CD4-positive, alpha-beta T cell treated with Interleukin-17A for 1 hour (primary cell): ENCODE results near the gene LAT.

Experiments
- DNase-seq: peaks from one replicate; pipeline ENCODE4 v3.0.0-alpha.2; 2020

Gene LAT

DNA sequence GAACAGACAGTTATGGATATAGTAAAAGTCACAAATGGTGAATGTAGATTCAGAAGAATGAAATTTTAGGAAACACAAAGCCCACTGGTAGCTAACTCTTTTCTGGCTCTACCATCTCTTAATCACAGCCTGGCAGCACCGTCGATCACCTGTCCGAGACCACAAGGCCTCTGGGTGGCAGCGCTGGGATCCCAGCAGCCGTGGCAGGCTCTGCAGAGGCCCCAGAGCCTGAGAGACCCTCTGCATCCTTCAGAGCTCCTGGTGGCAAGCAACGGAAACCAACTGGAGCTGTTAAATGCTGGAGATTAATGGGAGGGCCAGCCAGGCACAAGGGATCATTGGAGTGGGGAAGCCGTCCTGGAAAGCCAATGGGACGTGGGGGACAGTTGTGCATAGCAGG is 26.3 kb downstream of the LAT start:
- no peak for DNase-seq

DNA sequence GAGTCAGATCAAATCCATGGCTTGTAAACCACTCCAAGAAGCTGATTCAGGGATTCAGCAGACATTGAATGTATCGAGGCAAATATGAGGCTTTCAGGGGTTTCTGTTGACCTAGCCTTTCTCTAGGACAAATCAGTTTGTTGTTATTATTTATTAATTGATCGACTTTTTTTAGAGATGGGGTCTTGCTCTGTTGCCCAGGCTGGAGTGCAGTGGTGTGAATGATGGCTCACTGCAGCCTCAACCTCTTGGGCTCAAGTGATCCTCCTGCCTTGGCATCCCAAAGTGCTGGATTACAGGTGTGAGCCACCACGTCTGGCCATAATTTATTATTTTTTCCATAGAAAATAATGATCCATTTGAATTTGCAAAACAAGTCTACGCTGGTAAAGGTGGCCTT is 27.0 kb downstream of the LAT start:
- DNase-seq: no peak

DNA sequence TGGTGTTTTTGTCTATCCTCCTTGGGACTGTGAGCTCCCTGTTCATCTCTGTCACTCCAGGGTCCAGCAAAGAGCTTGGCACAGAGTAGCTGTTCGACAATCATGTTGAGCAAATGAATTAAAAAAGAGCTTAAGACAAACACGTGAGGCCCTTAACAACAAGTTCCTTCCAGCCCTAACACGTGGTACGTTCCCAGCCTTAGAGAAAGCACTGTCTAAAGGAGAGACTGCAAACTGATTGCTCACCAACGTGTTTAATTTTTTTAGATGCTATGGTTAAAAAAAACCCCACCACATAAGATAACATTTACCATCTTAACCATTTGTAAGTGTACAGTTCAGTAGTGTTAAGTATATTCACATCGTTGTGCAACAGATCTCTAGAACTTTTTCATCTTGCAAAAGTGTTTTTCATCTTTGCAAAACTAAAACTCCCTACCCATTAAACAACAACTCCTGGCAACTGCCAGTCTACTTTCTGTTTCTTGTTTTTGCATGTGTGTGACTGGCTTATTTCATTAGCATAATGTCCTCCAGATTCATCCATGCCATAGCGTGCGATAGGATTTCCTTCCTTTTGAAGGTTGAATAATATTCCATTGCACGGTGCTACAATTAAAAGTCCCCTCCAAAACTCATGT is 28.2 kb downstream of the LAT start:
- DNase-seq: peak; percentile 49

DNA sequence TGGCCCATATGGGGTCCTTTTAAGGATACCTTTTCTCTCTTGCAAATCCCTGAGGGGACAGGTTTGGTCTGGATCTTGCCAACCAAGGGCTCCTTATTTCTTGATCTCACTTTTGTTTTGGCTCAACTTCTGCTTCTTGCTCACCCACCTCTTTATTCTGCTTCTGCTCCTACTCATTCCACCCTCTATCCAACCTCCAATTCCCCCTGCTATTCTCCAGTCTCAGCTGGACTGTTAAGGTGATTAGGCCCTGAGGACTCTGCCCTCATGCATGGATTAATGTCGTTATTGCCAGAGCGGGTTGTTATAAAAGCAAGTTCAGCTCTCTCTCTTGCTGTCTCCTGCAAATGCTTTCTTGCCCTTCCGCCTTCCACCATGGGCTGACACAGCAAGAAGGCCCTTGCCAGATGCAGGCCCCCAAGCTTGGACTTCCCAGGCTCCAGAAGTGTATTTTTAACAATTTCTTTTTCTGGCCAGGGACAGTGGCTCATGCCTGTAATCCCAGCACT is 29.8 kb downstream of the LAT start:
- no peak for DNase-seq

DNA sequence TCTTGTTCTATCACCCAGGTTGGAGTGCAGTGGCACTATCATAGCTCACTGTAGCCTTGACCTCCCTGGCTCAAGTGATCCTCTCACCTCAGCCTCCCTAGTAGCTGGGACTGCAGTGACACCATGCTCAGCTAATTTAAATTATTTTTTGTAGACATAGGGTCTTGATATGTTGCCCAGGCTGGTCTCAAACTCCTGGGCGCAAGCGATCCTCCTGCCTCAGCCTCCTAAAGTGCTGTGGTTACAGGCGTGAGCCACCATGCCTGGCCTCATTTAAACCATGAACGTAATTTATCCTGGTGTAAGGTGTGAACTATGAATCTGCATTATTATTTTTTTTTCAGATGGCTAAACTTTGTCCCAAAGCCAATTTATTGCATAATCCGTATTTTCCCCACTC is 37.3 kb downstream of the LAT start:
- DNase-seq: no peak

DNA sequence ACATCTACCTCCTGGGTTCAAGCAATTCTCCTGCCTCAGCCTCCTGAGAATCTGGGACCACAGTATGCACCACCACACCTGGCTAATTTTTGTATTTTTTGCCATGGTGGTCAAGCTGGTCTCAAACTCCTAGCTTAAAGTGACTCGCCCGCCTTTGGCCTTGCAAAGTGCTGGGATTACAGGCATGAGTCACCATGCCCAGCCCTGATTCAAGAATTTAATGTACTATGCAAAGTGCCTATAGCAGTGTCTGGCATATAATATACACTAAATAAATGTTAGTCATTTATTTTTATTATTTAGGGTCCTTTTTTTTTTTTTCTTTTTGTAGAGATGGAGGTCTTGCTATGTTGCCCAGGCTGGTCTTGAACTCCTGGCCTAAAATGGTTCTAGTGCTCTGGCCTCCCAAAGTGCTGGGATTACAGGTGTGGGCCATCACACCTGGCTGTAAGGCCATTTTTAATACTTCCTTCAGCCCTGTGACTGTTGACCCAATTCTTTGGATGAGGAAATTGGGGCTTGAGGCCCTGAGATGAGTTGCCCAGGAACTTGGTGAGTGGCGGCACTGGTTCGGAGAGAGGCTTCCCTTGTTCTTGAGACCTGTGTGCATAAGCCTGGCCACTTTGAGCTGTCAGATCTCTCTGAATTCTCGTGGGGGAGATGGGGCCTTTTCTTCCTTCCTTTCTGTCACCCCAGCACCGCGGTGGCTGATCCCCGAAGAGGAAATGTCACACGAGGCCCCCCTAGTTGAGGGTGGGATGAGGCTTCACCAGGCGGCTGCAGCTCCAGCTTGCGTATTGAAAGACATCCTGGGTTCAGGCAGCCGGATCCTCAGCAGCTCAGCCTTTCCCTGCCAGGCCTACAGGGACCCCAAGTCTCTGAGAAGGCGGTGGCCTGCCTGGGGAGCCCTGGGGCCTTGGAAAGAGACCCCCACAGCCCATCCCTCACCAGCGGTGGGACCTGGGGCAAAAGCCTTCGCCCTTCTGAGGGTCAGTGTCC is 38.7 kb downstream of the LAT start:
- DNase-seq: no peak

DNA sequence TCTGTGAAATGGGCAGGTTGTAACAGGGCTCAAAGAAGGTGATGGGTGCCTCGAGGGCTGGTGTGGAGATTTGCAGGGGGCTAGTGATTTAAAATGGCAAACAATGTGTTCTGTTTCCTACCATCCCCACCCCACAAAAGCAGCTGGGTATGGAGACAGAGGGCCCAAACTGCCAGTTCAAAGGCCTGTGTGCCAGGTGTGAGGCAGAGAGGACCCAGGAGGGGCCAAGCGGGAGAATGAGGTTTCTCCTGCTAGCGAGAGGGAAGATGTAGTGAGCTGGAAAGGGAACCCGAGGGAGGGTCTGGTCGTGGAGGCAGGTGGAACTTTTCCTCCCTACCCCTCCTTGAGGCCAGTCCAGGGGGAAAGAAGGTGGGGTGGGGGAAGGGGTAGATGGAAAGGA is 39.4 kb downstream of the LAT start:
- no peak for DNase-seq

DNA sequence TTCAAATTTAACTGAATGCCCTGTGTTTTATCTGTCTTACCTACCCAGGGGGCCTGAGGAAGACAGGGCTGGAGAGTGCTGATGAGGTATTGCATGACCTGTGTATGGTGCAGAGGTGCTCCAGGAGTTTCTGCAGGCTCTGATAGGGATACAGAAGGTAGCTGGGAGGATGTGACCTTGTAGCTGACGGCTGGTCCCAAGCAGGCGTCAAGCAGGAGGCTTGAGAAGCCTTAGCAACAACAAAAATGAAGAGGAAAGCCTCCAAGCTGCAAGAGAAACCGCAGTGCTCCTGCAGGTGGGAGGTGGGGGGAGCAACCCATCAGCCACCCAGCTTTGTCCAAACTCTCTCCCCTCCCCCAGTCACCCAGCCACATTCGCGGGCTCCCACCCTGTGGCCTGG is 40.4 kb downstream of the LAT start:
- peak; percentile 8 for DNase-seq

DNA sequence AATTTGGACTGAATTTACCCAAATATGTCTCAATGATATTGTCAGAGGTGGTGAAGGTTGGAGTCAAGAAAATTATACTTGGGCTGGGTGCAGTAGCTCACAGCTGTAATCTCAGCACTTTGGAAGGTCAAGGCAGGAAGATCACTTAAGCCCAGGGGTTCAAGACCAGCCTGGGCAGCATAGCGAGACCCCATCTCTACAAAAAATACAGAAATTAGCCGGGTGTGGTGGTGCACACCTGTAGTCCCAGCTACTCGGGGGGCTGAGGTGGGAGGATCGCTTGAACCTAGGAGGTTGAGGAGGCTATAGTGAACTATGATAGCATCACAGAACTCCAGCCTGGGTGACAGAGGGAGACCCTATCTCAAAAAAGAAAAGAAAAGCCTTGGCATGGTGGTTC is 40.9 kb downstream of the LAT start:
- DNase-seq: no peak

DNA sequence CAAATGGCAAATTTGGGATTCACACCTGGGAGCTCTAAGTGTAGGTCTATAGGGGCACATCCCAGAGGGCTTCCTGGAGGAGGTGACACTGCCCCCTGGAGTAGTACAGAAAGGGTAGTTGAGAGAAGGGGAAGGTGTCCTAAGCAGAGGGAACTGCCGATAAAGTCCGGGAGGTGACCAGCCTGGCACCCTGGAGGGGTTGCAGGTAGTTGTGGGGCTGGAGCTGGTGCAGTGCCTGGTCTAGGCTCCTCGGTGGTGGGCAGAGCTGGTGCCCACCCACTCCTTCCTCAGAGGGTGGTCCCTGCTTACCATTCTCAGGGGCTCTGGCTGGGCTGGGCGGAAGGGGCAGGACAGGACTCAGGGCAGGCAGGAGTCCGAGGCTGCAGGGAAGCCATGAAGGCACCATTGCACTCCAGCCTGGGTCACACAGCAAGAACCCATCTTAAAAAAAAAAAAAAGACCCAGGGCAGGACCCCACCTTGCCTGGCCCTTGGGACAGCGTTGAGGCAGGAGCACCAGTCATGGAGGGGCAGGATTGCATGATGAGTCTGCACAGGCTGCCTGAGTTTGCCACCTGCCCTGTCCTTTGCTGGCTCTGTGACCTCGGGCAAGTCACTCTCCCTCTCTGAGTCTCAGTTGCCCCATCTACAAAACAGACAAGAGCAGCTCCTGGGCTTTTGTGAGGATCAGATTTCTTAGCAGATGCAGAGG is 43.8 kb downstream of the LAT start:
- no peak for DNase-seq

DNA sequence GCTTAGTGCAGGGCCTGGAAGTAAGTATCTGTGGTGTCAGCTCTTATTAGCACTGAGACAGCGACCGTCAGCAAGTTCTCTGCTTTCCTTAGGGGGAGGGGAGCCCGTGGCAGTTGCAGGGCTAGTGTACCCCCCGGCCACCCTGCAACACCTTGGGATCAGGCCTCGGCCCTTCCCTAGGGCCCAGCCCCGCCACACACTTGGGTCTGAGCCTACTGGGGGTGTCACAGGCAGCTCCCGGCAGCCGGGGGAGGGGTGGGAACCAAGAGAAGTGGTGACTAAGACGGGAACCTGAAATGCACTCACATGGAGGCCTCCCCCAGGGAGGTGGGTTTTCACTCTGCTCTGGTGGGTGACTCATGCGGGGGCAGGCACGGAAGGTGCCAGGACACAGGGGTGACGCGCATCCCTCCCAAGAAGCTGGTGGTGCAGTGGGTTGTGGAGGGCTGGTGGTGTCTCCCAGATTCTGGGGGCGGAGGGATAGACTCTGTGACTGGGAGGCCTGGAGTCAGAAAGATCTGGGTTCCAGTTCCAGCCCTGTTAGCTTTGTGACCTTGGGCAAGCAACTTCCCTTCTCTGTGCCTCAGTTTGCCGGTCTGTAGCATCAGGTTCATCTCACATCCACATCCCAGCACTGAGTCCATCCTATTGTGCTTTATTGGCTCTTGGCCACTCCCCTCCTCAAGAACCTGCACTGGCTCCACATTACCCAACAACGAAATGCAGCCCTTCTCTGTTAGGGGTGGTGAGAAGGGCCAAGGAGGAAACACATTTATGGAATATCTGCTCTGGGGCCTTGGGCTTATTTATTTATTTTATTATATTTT is 44.5 kb downstream of the LAT start:
- peak; percentile 37 for DNase-seq

DNA sequence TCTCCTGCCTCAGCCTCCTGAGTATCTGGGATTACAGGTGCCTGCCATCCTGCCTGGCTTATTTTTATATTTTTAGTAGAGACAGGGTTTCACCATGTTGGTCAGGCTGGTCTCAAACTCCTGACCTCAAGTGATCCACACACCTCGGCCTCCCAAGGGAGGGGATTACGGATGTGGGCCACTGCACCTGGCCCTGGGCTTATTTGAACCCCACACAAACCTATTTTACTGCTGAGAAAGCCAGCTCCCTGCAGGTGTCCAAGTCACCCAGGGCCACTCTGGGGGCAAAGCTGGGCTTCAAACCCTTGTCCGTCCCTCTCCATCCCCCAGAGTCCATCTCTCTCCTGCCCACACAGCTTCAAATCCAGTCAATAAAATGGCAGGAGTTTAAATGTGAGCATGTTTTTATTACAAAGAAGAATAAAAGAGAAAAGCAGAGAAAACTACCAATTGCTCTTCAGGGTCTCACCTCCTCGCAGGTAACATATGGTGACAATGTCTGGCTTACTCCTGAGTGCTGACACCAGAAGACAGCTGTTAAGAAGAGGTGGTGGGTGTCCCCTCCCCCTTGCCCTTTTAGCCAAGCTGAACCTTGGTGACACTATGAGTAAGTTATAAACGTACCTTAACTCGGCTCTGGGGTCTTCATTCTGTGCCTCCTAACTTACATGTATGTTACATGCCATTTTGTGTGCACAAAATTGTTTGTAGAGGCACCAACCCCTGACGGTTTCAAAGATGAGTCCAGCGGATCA is 45.4 kb downstream of the LAT start:
- no peak for DNase-seq
